H1 (cell line): Measurements from ENCODE around the gene ITGB5.
A peak's percentile ranks its signal among the peaks of the same experiment; 100 is the strongest.

ENCODE experiments used
- BACH1 ChIP-seq: IDR thresholded peaks from 2 replicates; pipeline ENCODE4 v1.6.1; 2012; ENCODE audit warnings: low read length, improper control_type of control experiment
- CHD2 ChIP-seq: IDR thresholded peaks from 2 replicates; pipeline ENCODE4 v1.6.1; 2012; ENCODE audit warnings: low read length, improper control_type of control experiment
- CTCF ChIP-seq, 3 experiments: IDR thresholded peaks; 1 replicate in 2 of 3; 2 replicates in 1 of 3; pipeline versions ENCODE4 v1.5.1 to v1.6.1; 2011; ENCODE audit warnings: low read length in 3 of 3, mild to moderate bottlenecking in 3 of 3, inconsistent platforms in 2 of 3, low read depth in 1 of 3, moderate library complexity in 1 of 3; ENCODE audit not compliant: insufficient read depth in 1 of 3; ENCODE audit errors: control extremely low read depth in 1 of 3
- EZH2 ChIP-seq: fragments of 200-600 bp; sonication (generic); IDR thresholded peaks from 2 replicates; pipeline ENCODE4 v1.7.1; 2012; ENCODE audit warnings: low read depth, mild to moderate bottlenecking, moderate library complexity, low read length, inconsistent platforms; ENCODE audit not compliant: severe bottlenecking
- NRF1 ChIP-seq: IDR thresholded peaks from 2 replicates; pipeline ENCODE4 v1.6.1; 2011; ENCODE audit warnings: mild to moderate bottlenecking, low read depth, low read length, improper control_type of control experiment
- POLR2A ChIP-seq, 2 experiments: IDR thresholded peaks; 1 replicate in 1 of 2; 2 replicates in 1 of 2; pipeline ENCODE4 v1.6.1; 2011; ENCODE audit warnings: low read depth in 2 of 2, low read length in 2 of 2, mild to moderate bottlenecking in 2 of 2; ENCODE audit errors: control extremely low read depth in 1 of 2
- POLR2AphosphoS5 ChIP-seq: IDR thresholded peaks from 2 replicates; pipeline ENCODE4 v1.6.1; 2011; ENCODE audit warnings: low read depth, low read length
- RBBP5 ChIP-seq: IDR thresholded peaks from 2 replicates; pipeline ENCODE4 v1.7.1; 2012; ENCODE audit warnings: low read depth, mild to moderate bottlenecking, inconsistent platforms, low read length, moderate library complexity, borderline replicate concordance
- SAP30 ChIP-seq: fragments of 300-600 bp; sonication (generic); IDR thresholded peaks from 2 replicates; pipeline ENCODE4 v1.7.1; 2012; ENCODE audit warnings: low read length, moderate library complexity, mild to moderate bottlenecking, inconsistent platforms; ENCODE audit not compliant: insufficient read depth, insufficient replicate concordance
- SIN3A ChIP-seq, 2 experiments: IDR thresholded peaks in 1 of 2; conservative IDR thresholded peaks in 1 of 2; 2 replicates each; pipeline ENCODE4 v1.6.1; 2011 to 2012; ENCODE audit warnings: low read length in 2 of 2, improper control_type of control experiment in 1 of 2, low read depth in 1 of 2, mild to moderate bottlenecking in 1 of 2
- SIRT6 ChIP-seq: IDR thresholded peaks from one replicate; pipeline ENCODE4 v1.7.1; 2012; ENCODE audit warnings: low read length, inconsistent platforms
- SIX5 ChIP-seq: IDR thresholded peaks from 2 replicates; pipeline ENCODE4 v1.6.1; 2011; ENCODE audit warnings: mild to moderate bottlenecking, low read depth, low read length
- ZNF274 ChIP-seq: IDR thresholded peaks from 2 replicates; pipeline ENCODE4 v1.7.0; 2012; ENCODE audit warnings: low read length, borderline replicate concordance; ENCODE audit errors: extremely low read depth

- TF ChIP-seq CHD2 = no peak
- no peak for TF ChIP-seq SIN3A (conservative IDR thresholded peaks at IDR 0.05 in 1 of 2, IDR thresholded peaks at IDR 0.05 in 1 of 2; ENCODE audit: low read depth in 1 of 2, low read length in 2 of 2)
- 0 out of 3 replicates have a peak, but pooled peaks of 1 of the 2 experiments have one; percentile 12 for TF ChIP-seq POLR2A (IDR thresholded peaks at IDR 0.05; ENCODE audit: control extremely low read depth in 1 of 2, low read depth in 2 of 2, low read length in 2 of 2)
- TF ChIP-seq ZNF274 = no peak
- no peak for TF ChIP-seq BACH1
- no peak for TF ChIP-seq RBBP5
- TF ChIP-seq EZH2 = no peak
- TF ChIP-seq SIRT6 = no peak
- TF ChIP-seq NRF1 = no peak
- TF ChIP-seq SIX5 = no peak
- peak; percentile 69 for TF ChIP-seq POLR2AphosphoS5
- TF ChIP-seq CTCF (IDR thresholded peaks at IDR 0.05; ENCODE audit: control extremely low read depth in 1 of 3, insufficient read depth in 1 of 3, low read depth in 1 of 3, low read length in 3 of 3) = no peak
- TF ChIP-seq SAP30 = no peak
Observed at GRCh38 chr3:124748560-124749198, 138.5 kb downstream of the ITGB5 start.
